ENCODE measurements around the gene ARHGAP23. TPM values are rescaled to one million over a fixed set of nuclear protein-coding genes. Genes with fewer than 3 reads are reported as not detected.

Gene ARHGAP23
- polyA plus RNA-seq, 1 donor from 2014 or later, result 1.6 TPM

- no peak overlapping the region for H3K27ac ChIP-seq (ENCODE audit: low read length)
- no peak overlapping the region for H2AFZ ChIP-seq (ENCODE audit: low read depth, low read length)
- H3K4me3 ChIP-seq (ENCODE audit: low read length), result no peak overlapping the region
- H3K79me2 ChIP-seq (replicated peaks; ENCODE audit: insufficient read depth, low read length), result no peaks in the 10 kb centered on the region
- peaks cover 10% of the 10 kb centered on the region for H3K27me3 ChIP-seq (ENCODE audit: insufficient read depth, low read depth, low read length)
- no peaks in the 10 kb centered on the region for H3F3A ChIP-seq (ENCODE audit: insufficient read depth, low read length, poor library complexity, severe bottlenecking)
- no peaks in the 10 kb centered on the region for H3K36me3 ChIP-seq (ENCODE audit: insufficient read depth, low read length)
- H3K9ac ChIP-seq (ENCODE audit: low read length), result no peak overlapping the region
- TF ChIP-seq, protein P1, sequence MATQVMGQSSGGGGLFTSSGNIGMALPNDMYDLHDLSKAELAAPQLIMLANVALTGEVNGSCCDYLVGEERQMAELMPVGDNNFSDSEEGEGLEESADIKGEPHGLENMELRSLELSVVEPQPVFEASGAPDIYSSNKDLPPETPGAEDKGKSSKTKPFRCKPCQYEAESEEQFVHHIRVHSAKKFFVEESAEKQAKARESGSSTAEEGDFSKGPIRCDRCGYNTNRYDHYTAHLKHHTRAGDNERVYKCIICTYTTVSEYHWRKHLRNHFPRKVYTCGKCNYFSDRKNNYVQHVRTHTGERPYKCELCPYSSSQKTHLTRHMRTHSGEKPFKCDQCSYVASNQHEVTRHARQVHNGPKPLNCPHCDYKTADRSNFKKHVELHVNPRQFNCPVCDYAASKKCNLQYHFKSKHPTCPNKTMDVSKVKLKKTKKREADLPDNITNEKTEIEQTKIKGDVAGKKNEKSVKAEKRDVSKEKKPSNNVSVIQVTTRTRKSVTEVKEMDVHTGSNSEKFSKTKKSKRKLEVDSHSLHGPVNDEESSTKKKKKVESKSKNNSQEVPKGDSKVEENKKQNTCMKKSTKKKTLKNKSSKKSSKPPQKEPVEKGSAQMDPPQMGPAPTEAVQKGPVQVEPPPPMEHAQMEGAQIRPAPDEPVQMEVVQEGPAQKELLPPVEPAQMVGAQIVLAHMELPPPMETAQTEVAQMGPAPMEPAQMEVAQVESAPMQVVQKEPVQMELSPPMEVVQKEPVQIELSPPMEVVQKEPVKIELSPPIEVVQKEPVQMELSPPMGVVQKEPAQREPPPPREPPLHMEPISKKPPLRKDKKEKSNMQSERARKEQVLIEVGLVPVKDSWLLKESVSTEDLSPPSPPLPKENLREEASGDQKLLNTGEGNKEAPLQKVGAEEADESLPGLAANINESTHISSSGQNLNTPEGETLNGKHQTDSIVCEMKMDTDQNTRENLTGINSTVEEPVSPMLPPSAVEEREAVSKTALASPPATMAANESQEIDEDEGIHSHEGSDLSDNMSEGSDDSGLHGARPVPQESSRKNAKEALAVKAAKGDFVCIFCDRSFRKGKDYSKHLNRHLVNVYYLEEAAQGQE (IDR thresholded peaks at IDR 0.05; ENCODE audit: borderline replicate concordance), result no peak
- TF ChIP-seq EZH2 (IDR thresholded peaks at IDR 0.05; ENCODE audit: borderline replicate concordance, insufficient read depth, low read length, poor library complexity, severe bottlenecking) (no peak), EP300 (conservative IDR thresholded peaks at IDR 0.05; ENCODE audit: poor library complexity, severe bottlenecking) (no peak), TAF1 (IDR thresholded peaks at IDR 0.05; ENCODE audit: low read depth) (no peak), RAD21 (conservative IDR thresholded peaks at IDR 0.05) (no peak), MXI1 (conservative IDR thresholded peaks at IDR 0.05; ENCODE audit: poor library complexity, severe bottlenecking) (no peak), SMC3 (conservative IDR thresholded peaks at IDR 0.05; ENCODE audit: poor library complexity) (no peak), POLR2AphosphoS5 (IDR thresholded peaks at IDR 0.05) (no peak)
- TF ChIP-seq, protein P2, sequence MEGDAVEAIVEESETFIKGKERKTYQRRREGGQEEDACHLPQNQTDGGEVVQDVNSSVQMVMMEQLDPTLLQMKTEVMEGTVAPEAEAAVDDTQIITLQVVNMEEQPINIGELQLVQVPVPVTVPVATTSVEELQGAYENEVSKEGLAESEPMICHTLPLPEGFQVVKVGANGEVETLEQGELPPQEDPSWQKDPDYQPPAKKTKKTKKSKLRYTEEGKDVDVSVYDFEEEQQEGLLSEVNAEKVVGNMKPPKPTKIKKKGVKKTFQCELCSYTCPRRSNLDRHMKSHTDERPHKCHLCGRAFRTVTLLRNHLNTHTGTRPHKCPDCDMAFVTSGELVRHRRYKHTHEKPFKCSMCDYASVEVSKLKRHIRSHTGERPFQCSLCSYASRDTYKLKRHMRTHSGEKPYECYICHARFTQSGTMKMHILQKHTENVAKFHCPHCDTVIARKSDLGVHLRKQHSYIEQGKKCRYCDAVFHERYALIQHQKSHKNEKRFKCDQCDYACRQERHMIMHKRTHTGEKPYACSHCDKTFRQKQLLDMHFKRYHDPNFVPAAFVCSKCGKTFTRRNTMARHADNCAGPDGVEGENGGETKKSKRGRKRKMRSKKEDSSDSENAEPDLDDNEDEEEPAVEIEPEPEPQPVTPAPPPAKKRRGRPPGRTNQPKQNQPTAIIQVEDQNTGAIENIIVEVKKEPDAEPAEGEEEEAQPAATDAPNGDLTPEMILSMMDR (IDR thresholded peaks at IDR 0.05; ENCODE audit: poor library complexity, severe bottlenecking), result no peak
- no peaks in the 10 kb centered on the region for H3K9me2 ChIP-seq (ENCODE audit: insufficient read depth, low read length)
- no peak overlapping the region for H3K4me2 ChIP-seq (ENCODE audit: low read length)
- H3K9me3 ChIP-seq (ENCODE audit: low read length), result no peaks in the 10 kb centered on the region
- H4K20me1 ChIP-seq (ENCODE audit: insufficient read depth), result no peaks in the 10 kb centered on the region
Measured at GRCh38 chr17:38431346-38432145, 3.3 kb downstream of the ARHGAP23 start.

- Histone ChIP-seq H2AFZ (ENCODE audit: low read depth, low read length) (no peak overlapping the region), H3K9ac (ENCODE audit: low read length) (no peak overlapping the region), H3K4me2 (ENCODE audit: low read length) (no peak overlapping the region), H3F3A (ENCODE audit: insufficient read depth, low read length, poor library complexity, severe bottlenecking) (no peaks in the 10 kb centered on the region), H3K79me2 (replicated peaks; ENCODE audit: insufficient read depth, low read length) (no peaks in the 10 kb centered on the region), H3K27ac (ENCODE audit: low read length) (no peak overlapping the region), H3K27me3 (ENCODE audit: insufficient read depth, low read depth, low read length) (no peaks in the 10 kb centered on the region), H3K36me3 (ENCODE audit: insufficient read depth, low read length) (no peaks in the 10 kb centered on the region), H4K20me1 (ENCODE audit: insufficient read depth) (no peaks in the 10 kb centered on the region), H3K9me3 (ENCODE audit: low read length) (no peaks in the 10 kb centered on the region), H3K9me2 (ENCODE audit: insufficient read depth, low read length) (no peaks in the 10 kb centered on the region), H3K4me3 (ENCODE audit: low read length) (no peak overlapping the region)
- no peak for TF ChIP-seq SMC3 (conservative IDR thresholded peaks at IDR 0.05; ENCODE audit: poor library complexity)
- TF ChIP-seq EP300 (conservative IDR thresholded peaks at IDR 0.05; ENCODE audit: poor library complexity, severe bottlenecking), result no peak
- no peak for TF ChIP-seq MXI1 (conservative IDR thresholded peaks at IDR 0.05; ENCODE audit: poor library complexity, severe bottlenecking)
- no peak for TF ChIP-seq TAF1 (IDR thresholded peaks at IDR 0.05; ENCODE audit: low read depth)
- TF ChIP-seq, protein P2 (IDR thresholded peaks at IDR 0.05; ENCODE audit: poor library complexity, severe bottlenecking), result no peak
Measured at GRCh38 chr17:38434178-38434665, 6.0 kb downstream of the ARHGAP23 start.

Measured in neural cell (in vitro differentiated cells).